Measurements from ENCODE around the gene EIF5.
"Not testable (repeated sequence)": the region's sequence is repeated elsewhere in the genome, so short reads cannot be mapped to it uniquely, and the experiment has no call there.

EIF5 gene

GRCh38 chr14:103336191-103336590, 2.2 kb downstream of the EIF5 start:
- DNase-seq (ENCODE audit: low read depth), result no peak

- DNase-seq (ENCODE audit: low read depth), result no peak
Observed at GRCh38 chr14:103337794-103338193, 3.8 kb downstream of the EIF5 start.

GRCh38 chr14:103339561-103339960, 5.5 kb downstream of the EIF5 start:
- DNase-seq (ENCODE audit: low read depth), result no peak

- DNase-seq (ENCODE audit: low read depth), result no peak
Observed at GRCh38 chr14:103340480-103341212, 6.6 kb downstream of the EIF5 start.

- no peak for DNase-seq (ENCODE audit: low read depth)
Observed at GRCh38 chr14:103341250-103342129, 7.5 kb downstream of the EIF5 start.

- no peak for DNase-seq (ENCODE audit: low read depth)
Observed at GRCh38 chr14:103343164-103343879, 9.3 kb downstream of the EIF5 start.

- no peak for DNase-seq (ENCODE audit: low read depth)
Observed at GRCh38 chr14:103343905-103344797, 10.1 kb downstream of the EIF5 start.

- no peak for DNase-seq (ENCODE audit: low read depth)
Observed at GRCh38 chr14:103346286-103346685, 12.2 kb downstream of the EIF5 start.

GRCh38 chr14:103347091-103347815, 13.2 kb downstream of the EIF5 start:
- DNase-seq (ENCODE audit: low read depth), result no peak

- DNase-seq (ENCODE audit: low read depth), result no peak
Observed at GRCh38 chr14:103348154-103348553, 14.1 kb downstream of the EIF5 start.

GRCh38 chr14:103349982-103350381, 15.9 kb downstream of the EIF5 start:
- no peak for DNase-seq (ENCODE audit: low read depth)

GRCh38 chr14:103353362-103353761, 19.3 kb downstream of the EIF5 start:
- DNase-seq (ENCODE audit: low read depth), result no peak

- DNase-seq (ENCODE audit: low read depth), result no peak
Observed at GRCh38 chr14:103354141-103354540, 20.1 kb downstream of the EIF5 start.

- no peak for DNase-seq (ENCODE audit: low read depth)
Observed at GRCh38 chr14:103356024-103356682, 22.1 kb downstream of the EIF5 start.

GRCh38 chr14:103357552-103357951, 23.5 kb downstream of the EIF5 start:
- not testable (repeated sequence) for DNase-seq (ENCODE audit: low read depth)

- DNase-seq (ENCODE audit: low read depth), result no peak
Observed at GRCh38 chr14:103360548-103360947, 26.5 kb downstream of the EIF5 start.

- peak; percentile 73 for DNase-seq (ENCODE audit: low read depth)
Observed at GRCh38 chr14:103361867-103362266, 27.8 kb downstream of the EIF5 start.

GRCh38 chr14:103362780-103363179, 28.7 kb downstream of the EIF5 start:
- DNase-seq (ENCODE audit: low read depth), result no peak

- DNase-seq (ENCODE audit: low read depth), result no peak
Observed at GRCh38 chr14:103366741-103367140, 32.7 kb downstream of the EIF5 start.

GRCh38 chr14:103367995-103368394, 34.0 kb downstream of the EIF5 start:
- DNase-seq (ENCODE audit: low read depth), result no peak
